Fibroblast of mammary gland (primary cell): ENCODE data around the gene CXCL13.

Experiments used
- DNase-seq: peaks from one replicate; pipeline ENCODE4 v3.0.0-alpha.2; 2010; ENCODE audit warnings: low read depth
- H3K4me3 ChIP-seq: 2 replicates; pipeline ENCODE4 v1.5.1; 2011; ENCODE audit warnings: low read depth, mild to moderate bottlenecking, low read length, moderate library complexity; ENCODE audit not compliant: control insufficient read depth
- TF ChIP-seq, protein P1 (sequence below): conservative IDR thresholded peaks from 2 replicates; pipeline ENCODE4 v1.5.1; 2011; ENCODE audit warnings: low read depth, low read length, inconsistent platforms; ENCODE audit not compliant: control insufficient read depth, insufficient read depth

CXCL13 gene

DNA sequence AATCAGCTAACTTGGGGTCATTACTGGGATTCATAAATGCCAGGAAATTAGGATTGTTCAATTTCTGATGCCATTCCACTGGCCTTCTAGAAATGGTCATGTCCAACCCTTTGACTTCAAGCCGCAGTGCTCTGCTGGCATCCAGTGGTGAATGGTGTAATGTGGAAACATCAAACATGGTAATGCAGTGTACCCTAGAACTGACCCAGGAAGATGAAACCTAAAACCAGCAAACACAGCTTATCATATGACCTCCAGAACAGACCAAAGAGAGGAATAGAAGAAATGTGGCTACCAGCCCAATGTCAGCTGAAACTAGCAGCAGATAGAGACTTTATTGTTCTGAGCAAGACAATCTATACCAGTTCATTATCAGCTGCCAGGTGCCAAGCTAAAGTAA is 13.8 kb downstream of the CXCL13 start:
- no peak overlapping the region for H3K4me3 ChIP-seq
- TF ChIP-seq, protein P1, sequence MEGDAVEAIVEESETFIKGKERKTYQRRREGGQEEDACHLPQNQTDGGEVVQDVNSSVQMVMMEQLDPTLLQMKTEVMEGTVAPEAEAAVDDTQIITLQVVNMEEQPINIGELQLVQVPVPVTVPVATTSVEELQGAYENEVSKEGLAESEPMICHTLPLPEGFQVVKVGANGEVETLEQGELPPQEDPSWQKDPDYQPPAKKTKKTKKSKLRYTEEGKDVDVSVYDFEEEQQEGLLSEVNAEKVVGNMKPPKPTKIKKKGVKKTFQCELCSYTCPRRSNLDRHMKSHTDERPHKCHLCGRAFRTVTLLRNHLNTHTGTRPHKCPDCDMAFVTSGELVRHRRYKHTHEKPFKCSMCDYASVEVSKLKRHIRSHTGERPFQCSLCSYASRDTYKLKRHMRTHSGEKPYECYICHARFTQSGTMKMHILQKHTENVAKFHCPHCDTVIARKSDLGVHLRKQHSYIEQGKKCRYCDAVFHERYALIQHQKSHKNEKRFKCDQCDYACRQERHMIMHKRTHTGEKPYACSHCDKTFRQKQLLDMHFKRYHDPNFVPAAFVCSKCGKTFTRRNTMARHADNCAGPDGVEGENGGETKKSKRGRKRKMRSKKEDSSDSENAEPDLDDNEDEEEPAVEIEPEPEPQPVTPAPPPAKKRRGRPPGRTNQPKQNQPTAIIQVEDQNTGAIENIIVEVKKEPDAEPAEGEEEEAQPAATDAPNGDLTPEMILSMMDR = no peak
- no peak for DNase-seq

DNA sequence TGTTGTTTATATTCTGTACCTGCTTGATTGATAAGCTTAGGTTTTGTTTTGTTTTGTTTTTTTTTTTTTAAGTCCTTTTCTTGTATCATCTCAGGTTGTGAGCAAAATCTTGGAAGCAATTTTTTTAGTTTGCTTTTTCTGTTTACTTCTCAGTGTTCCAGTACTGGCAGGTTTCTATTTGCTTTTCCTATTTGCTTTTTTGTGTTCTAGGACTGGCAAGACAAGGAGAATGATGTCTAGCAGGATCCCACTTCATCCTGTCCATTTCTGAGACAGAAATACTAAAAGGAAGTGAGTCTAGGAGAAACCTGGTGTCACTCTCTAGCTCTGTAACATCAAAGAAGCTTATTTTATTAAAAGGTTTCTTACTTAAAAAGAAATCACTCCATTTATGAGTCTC is 15.6 kb downstream of the CXCL13 start:
- H3K4me3 ChIP-seq = no peak overlapping the region
- TF ChIP-seq, protein P1 = no peak
- DNase-seq = no peak

DNA sequence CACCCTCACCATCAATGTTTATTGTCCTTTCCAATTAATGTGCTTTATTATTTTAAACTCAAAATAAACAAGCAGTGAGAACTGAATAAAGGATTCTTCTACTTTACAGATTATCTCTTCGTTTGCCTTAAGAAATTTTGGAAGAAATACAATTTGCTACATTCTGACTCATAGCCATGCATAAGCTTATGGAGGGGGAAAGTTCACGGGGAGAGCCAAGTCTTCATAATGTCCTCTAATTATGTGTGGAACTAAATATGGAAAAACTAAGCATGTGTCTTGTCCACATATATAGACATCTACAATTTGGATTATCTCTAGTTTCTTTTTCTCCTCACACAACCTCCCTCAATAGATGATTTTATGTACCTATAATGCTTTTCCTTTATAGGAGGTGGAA is 17.5 kb downstream of the CXCL13 start:
- DNase-seq = peak; percentile 34
- TF ChIP-seq, protein P1 = no peak
- H3K4me3 ChIP-seq = no peak overlapping the region

DNA sequence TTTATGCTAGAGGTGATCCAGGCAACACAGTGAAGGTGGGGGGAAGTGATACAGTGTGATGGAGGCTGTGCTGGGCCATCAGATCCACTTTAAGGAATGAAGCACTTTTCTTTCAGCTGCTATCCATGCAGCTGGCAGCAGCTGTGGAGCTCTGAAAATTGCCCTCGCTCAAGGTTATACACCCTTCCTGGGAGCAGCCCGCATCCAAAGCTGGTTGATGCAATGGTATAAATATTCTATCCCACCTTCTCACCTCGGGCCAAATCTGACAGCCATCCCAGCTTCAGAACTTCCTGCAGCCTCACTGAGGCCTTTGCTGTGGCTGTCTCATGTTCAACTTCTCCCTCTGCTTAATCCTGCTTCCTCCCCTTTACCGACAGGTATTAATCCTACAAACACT is 18.6 kb downstream of the CXCL13 start:
- TF ChIP-seq, protein P1 = no peak
- DNase-seq = no peak
- no peak overlapping the region for H3K4me3 ChIP-seq

DNA sequence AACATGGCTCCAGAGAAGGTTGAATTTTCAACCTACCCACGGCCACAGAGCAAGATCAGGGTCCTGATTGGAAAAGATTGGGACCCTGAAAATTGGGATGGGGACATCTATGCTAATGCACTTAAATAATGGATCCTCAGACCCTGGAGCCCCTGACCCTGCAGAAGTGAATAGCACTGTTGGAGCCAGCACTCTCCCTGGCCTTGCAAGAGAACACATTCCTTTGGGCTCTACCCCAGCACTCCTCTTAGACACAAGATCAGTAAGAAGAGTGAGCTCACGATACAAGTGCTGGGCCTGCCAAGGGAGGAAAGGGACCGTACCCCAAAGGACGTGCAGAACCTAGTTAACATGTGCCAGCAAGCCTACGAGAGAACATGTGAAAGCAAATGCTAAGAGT is 19.9 kb downstream of the CXCL13 start:
- DNase-seq = no peak
- TF ChIP-seq, protein P1 = no peak

DNA sequence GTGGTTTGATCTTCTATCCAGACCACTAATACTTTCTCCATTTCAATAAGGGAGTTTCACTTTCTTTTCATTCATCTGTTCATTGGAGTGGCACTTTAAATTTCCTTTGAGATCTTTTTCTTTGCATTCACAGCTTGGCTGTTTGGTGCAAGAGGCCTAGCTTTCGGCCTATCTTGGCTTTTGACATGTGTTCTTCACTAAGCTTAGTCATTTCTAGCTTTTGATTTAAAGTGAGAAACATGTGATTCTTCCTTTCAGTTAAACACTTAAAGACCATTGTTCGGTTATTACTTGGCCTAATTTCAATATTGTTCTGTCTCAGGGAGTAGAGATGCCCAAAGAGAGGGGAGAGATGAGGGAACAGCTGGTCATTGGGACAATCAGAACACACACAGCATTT is 24.3 kb downstream of the CXCL13 start:
- DNase-seq = no peak
- TF ChIP-seq, protein P1 = no peak
- H3K4me3 ChIP-seq = no peak overlapping the region

More for the DNA sequence above, 19.9 kb downstream of the CXCL13 start:
- H3K4me3 ChIP-seq = no peak overlapping the region

DNA sequence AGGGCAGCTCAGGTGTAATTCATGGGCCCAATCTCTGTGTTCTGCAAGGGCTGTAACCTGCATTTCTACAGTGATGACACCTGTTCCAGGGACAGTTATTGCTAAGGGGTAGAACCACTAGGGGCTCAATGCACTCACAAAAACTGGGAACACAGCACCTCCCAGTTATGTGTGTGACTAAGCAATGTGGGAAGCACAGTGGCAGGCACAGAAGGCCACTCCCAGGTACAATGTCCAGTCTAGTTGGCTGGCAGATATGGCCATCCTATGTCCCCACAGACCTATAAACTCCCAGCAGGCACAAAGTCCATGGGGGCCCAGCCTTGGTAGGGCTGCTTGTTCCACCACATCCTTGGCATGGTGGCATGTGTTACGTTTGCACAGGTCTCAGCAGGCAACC is 25.7 kb downstream of the CXCL13 start:
- TF ChIP-seq, protein P1 = no peak
- no peak for DNase-seq
- no peak overlapping the region for H3K4me3 ChIP-seq
